RPMI8226 (cell line): ENCODE results near the gene MAPK6.
A peak's percentile ranks its signal among the peaks of the same experiment; 100 is the strongest.
"Not testable (repeated sequence)": the region's sequence is repeated elsewhere in the genome, so short reads cannot be mapped to it uniquely, and the experiment has no call there.

Experiments used
- DNase-seq: peaks from one replicate; pipeline ENCODE4 v3.0.0-alpha.2; 2015

The MAPK6 gene

DNA sequence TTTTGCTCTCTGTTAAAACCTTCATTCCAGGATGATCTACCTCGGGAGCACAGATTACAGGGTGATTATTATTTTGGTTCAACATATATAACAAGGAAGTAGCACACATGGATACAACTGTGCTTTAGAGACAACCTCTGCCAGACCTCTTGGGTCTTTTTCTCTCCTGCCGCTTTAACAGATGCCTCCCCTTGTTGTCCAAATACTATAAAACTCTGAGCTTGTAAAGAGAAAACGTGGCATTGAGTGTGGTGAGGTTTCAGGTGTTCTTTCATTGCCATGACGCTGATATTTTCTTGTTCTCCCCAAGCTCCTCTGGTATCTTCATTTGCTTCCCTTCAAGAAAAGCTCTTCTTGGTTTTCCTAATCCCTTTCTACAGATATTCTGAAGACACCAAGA lies 64.6 kb downstream of the MAPK6 start:
- DNase-seq = no peak

DNA sequence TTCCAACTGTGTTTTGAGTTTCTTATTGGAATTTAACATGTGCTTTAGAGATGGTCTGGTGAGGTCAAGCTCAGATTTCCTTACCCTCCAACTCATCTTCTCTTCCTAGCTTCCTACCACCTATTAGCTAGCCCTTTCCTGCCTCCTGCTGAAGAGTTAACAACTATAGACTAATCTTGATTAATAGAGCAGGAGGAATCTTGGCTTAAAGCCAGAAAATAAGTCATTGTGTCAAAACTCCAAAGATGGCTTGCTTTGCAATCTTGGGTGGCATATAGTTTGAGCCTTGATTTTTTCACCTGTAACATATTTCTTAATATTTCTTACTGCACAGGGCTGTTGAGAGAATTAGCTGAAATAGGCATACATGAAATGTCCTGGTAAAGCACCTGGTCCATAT lies 66.3 kb downstream of the MAPK6 start:
- DNase-seq = no peak

DNA sequence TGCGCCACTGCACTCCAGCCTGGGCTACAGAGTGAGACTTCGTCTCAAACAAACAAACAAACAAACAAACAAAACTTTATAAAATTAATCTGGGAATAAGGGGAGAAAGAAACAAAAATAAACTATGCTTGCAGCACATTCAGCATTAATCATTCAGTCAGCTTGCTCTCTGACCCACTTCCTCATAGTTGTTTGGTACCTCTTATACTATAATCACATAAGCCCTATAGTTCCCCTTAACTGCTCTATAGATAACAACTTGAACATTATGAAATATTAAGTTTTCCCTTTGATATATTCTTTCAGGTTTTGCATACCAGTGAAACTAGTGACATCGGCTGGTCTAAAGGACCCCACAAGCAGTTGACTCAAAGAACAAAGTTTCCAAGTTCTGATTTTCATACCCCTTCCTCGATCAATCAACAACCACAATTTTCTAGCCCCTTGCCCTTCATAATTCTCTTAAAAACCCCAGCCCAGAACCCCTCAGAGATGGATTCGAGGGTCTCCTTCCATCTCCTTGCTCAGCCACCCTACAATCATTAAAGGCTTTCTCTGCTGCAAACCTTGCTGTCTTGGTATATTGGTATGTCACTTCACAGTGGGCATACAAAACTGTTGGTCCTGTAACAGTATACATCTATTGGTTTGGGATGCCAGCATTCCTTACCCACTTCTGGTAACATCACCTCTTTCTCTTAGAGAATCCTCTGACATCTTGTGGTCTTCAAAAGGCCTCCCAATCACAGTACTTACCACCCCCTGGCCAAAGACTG lies 67.2 kb downstream of the MAPK6 start:
- no peak for DNase-seq

DNA sequence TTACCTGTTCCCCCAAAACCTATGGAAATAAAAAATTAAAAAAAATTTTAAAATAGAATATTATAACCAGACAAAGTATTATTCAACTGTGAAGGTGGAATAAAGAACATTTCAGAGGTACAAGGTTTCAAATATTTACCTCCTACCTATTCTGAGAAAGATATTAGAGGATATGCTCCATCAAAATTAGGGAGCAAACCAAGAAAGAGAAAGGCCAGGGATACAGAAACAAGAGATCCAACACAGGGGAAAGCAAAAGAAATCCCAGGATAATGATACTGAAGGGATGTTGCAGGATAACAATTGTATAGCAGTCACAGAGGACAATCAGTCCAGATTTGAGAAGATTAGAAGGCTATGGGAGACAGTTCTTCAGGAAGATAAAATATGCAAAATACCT lies 71.2 kb downstream of the MAPK6 start:
- no peak for DNase-seq

DNA sequence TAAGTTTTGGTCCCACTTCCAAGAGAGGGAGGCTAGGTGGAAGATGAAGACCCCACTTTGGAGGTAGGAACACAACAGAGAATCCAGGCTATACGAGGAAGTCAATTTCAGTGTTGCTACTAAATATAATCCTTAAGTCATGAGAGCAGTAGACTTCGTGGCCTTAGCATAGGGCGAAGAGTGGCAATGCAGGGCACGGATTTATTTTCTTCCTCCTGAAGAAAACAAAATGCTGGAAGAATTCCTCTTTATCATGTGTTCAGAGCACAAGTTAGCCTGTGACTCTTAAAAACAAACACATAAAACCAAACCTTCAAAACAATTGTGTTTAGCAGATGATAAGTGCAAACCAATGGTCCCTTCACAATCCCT lies 74.1 kb downstream of the MAPK6 start:
- no peak for DNase-seq

DNA sequence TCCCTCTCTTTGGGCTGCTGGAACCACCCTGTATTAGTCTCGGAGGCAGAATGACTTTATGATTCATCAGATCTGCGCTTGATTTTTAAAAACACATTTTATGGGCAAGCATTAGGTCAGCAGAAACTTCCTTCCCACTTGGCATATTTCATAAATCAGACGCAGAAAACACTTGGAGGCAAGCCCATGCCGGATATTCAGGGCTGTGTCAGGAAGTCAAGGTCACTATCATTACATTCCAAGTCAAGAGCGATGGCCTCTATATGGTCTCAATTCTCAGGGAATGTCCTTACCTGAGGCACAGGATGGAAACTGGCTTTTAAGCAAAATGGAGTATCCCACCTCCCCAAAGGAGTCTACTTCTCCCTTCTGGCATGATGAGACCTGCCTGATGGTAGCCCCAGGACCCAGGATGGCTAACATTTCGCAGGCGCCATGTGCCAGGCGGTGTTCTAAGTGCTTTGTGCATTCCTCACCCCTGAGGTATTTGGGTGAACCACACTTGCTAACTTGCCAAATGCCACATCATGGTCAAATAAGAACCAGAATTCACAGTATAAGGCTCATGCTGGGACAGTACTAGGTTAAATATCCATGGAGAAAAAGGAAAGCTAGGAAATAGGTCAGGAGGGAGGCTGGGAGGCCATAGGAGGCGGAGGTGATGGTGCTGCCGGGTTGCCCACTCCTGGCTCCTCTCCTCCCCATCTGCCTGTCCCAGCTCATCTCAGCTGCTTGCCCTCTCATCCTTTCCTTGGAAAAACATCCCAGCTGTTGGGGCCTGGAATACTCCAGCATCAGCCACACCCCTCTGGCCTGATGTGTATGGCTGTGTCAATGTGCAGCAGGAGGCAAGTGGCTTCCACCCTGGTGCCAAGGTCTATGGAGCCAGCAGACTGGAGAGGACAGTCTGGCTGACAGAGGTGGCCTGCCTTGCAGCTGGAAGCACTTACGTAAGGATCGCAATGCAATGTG lies 74.8 kb downstream of the MAPK6 start:
- DNase-seq = no peak

DNA sequence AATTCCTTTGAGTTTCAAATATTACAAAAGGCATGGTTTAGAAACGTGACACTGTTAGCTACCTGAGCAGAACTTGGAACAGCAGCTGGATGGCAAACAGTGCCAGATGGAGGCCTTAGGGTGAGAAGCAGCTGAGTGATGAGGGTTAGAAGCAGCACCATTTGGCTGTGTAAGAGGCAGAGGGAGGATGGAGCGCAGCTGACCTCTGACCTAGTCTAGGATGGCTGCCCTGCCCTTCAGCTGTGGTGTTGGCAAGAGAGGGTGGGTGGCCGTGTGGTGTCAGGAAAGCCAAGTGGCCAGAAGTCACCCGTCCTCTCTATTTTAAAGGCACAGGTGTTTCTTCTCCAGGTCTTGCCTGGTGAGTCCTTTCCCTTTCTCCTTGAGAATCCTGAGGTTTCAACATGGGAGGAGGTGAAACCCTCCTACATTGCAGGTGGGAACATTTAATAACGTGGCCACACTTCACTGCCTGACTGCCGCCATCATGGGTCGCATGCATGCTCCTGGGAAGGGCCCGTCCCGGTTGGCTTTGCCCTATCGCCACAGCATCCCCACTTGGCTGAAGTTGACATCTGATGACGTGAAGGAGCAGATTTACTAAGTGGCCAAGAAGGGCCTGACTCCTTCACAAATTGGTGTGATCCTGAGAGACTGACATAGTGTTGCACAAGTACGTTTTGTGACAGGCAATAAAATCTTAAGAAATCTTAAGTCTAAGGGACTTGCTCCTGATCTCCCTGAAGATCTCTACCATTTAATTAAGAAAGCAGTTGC lies 76.0 kb downstream of the MAPK6 start:
- no peak for DNase-seq

DNA sequence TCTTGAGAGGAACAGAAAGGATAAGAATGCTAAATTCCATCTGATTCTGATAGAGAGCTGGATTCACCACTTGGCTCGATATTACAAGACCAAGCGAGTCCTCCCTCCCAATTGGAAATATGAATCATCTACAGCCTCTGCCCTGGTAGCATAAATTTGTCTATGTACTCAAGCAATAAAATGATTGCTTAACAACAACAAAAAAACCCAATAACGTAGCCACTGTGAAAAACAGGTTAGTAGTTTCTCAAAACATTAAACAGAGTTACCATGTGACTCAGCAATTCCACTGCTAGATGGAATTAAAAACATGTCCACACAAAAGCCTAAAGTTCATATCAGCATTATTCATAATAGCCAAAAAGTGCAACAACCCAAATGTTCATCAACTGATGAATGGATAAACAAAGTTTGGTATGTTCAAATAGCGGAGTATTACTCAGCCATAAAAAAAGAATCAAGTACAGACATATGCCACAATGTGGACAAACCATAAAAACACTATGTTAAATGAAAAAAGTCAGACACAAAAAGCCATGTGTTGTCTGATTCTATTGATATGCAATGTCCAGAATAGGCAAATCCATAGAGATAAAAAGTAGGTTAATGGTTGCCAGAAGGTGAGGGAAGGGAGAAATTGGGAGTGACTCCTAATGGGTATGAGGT lies 76.7 kb downstream of the MAPK6 start:
- no peak for DNase-seq

DNA sequence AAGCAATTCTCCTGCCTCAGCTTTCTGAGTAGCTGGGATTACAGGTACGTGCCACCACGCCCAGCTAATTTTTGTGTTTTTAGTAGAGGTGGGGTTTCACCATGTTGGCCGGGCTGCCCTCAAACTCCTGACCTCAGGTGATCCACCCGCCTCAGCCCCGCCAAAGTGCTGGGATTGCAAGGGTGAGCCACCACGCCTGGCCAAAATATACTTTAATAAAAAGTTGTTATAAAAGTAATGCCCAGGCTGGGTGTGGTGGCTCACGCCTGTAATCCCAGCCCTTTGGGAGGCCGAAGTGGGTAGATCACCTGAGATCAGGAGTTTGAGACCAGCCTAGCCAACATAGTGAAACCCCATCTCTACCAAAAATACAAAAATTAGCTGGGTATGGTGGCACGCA lies 77.5 kb downstream of the MAPK6 start:
- not testable (repeated sequence) for DNase-seq

DNA sequence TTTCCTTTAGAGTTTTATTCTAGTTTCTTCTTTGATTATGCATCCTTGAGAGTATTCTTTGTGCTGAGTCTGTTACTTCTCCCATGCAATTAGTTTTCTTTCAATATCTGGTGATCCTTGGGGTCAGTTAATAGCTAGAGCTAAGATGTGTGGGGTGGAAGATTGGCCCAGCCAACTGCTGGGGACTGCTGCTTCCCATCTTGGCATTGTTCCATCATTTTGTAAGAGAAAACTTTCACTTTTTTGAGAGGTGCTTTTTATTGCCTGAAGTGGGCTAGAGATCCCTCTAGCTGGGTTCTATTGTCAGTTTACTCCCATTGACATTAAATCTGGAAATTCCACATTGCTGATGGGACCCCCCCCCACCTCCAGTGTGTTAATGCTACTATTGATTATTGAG lies 78.2 kb downstream of the MAPK6 start:
- peak; percentile 45 for DNase-seq

DNA sequence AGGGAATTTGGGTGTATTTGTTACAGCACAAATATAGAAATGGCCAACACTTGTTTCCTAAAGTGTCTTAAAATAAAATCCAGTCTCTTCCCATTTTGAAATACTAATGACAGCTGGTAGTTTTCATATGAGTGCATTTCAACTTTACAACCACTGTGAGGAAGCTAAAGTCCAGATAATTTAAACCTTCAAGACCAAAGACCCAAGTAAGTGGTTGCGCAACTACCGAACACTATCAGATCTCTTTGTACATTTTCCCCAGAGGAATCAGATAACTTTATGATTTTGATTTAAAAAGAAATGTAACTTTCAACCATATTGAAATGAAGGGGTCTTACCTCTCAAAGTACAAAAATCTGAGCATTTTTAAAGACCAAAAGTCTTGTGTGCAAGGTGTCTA lies 79.3 kb downstream of the MAPK6 start:
- no peak for DNase-seq

DNA sequence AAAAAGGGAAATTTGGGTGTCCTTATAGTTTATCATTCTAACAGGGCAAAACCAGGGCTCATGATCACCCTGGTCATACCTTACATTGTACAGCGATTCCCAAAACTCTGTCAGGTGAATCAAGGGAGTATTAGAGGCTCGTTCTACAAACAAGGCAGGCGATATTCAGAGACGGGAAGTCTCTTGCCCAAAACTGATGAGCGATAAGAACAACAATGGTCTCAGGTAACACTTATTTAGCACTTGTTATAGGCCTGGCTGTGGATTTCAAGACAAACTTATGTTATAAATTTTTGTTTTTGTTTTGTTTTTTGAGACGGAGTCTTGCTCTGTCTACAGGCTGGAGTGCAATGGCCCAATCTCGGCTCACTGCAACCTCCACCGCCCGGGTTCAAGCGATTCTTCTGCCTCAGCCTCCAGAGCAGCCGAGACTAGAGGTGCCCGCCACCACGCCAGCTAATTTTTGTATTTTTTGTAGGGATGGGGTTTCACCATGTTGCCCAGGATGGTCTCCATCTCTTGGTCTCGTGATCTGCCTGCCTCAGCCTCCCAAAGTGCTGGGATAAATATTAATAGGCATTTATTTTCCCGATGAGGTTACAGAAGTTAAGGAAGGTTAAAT lies 80.7 kb downstream of the MAPK6 start:
- no peak for DNase-seq

DNA sequence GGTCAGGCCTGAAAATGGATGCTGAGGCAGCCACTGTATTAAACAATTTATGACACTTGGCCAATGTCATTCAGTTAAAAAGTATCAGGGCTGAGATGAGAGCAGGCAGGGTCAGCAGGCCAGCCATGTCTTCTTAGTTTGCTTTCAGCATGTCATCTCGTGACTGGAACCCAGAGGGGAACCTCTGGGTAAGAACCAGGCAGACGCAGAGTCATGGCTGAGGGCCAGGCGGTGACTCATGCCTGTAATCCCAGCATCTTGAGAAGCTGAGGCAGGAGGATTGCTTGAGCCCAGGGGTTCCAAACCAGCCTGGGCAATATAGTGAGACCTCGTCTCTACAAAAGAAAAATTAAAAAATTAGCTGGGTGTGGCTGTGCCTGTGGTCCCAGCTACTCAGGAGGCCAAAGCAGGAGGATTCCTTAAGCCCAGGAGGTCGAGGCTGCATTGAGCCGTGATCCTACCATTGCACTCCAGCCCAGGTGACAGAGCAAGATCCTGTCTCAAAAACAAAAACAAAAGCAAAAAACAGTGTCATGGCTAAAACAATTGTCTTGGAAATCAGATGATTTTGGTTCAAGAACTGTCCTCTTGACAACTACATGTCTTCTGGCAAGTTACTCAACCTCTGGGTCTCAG lies 81.9 kb downstream of the MAPK6 start:
- peak; percentile 68 for DNase-seq

DNA sequence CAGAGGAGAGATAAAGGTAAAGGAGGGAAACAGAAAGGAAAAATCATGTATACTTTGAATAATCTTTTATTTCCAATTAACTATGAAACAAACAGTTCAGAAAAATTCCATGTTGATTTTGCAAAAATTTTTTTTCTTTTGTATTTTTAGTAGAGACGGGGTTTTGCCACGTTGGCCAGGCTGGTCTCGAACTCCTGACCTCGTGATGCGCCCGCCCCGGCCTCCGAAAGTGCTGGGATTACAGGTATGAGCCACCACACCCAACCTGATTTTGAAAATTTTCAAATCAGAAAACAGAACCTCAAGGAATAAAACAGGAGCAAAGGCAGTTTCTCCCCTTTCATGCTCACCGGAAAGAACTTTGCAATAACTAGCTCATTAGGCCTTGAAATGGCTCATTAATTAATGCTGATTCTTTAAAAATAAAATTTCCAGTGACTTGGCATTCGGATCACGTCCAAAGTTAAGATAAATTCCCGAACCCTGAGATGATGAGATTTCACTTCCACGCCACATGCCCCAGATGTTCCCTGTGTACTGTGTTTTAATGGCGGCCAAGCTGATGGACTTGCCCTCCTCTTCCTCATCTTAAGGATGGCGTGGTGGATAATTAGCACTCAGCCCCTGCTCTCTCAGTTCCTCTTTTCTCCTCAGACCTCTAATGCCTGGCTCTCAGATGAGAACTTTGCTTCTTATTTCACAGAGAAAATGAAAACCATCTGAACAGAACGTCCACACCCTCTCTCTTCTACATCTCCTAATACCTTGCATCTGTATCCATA lies 82.7 kb downstream of the MAPK6 start:
- peak; percentile 86 for DNase-seq

DNA sequence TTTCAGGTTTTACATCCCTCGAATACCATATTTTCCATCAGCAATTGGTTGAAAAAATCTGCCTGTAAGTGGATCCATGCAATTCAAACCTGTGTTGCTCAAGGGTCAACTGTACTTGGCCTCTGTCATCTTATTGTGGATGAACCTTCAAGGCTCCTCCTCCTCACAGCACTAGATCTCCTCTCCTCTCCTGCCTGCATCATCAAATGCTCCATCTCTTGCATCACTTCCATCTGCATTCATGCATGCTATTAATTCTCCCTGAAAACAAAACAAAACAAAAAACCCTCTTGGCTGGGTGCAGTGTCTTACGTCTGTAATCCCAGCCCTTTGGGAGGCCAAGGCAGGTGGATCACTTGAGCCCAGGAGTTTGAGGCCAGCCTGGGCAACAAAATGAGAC lies 83.4 kb downstream of the MAPK6 start:
- no peak for DNase-seq

DNA sequence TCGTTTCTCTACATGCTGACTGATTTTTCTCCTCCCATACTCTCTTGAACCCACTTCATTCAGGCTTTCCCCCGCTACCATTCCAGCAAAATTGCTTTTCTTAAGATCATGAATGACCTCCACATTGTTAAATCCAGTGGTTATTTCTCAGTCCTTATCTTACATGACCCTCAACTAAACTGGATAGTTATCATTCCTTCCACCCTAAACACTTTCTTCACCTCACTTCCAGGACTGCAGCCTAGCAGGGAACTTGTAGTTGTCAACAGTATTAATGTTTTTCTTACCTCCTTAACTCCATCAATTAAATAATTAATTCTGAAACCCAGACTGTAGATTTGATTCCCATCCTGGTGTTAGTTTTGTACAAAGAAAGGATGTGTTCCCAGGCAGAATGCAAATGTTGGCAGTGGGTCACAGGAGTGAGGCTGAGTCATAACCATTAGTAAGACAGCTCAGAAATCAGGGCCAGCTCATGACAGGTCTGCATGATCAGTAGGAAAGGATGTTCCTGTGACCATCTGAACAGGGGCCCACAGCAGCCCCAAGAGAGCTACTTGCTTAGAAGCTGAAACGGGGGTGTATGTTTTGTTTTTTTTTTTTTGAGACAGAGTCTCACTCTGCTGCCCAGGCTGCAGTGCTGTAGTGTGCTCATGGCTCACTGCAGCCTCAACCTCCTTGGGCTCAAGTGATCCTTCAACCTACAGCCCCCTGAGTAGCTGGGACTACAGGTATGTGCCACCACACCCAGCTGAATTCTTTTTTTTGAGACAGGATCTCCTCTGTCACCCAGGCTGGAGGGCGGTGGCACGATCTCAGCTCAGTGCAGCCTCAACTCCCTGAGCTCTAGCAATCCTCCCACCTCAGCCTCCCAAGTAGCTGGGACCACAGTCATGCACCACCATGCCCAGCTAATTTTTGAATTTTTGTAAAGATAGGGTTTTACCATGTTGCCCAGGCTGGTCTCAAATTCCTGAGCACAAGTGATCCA lies 84.5 kb downstream of the MAPK6 start:
- DNase-seq = peak; percentile 23

DNA sequence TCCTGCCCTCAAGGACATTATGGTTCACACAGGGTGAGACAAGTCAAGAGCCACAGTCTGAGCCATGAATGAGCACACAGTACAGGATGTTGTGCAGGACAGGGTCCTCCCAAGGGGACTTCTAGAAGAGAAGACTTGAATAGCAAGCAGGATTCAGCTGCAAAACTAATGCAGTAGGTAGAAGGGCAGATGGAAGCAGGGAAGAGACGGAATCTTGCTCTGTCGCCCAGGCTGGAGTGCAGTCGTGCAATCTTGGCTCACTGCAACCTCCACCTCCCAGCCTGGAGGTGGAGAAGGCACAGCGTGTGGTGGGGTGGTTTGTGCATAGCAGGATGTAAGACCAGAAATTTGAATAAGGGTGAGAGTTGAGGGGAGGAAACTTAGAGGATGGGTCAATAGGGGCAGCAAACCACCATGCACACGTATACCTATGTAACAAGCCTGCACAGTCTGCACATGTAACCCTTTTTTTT lies 85.5 kb downstream of the MAPK6 start:
- DNase-seq = no peak

DNA sequence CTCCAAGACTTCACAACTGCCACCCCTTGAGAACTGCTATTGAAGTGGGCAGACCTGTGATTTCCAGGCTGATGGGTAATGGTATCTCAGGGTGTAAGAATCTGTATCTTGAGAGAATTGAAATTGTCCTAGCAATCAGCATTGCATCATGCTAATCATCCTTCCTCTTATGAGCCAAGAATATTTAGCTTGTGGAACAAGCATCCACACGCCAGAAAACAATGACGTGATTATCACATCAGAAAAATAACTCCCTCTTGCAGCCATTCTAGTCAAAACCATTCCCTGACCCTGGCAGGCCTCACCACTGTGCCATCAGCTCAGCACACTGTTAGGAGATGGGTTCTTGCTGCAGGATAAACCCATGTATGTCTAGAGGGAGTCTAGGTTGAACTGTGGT lies 86.8 kb downstream of the MAPK6 start:
- no peak for DNase-seq

DNA sequence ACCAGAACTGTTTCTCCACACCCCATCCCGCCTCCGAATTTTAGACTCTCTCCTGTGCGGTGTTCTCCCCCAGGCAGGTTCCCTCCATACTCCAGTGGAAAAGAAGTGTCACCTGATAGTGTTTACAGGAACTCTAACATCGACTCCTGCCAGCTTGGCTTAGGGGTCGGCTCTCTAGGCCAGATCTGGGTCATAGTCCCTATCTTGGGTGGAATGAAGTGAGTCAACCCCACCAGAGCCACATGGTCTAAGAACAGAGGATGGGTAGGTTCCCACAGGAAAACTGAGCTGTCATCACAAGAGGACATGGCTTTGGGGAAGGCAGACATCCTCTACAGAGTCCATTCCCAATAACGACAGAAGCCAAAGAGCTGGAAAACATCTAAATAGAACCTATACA lies 87.6 kb downstream of the MAPK6 start:
- DNase-seq = no peak

DNA sequence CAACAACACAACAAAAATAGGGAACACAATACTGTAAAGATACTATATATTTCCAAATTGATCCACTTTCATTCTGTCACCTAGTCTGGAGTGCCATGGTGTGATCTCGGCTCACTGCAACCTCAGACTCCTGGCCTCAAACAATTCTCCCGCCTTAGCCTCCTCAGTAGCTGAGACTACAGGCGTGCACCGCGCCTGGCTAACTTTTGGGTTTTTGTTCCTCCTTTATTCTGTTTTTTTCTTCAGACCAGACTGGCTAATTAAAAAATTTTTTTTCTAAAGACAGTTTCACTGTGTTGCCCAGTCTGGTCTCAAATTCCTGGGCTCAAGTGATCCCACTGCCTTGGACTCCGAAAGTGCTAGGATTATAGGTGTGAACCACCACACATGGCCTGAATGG lies 88.2 kb downstream of the MAPK6 start:
- no peak for DNase-seq
